Stimulated activated CD8-positive, alpha-beta memory T cell treated with anti-CD3 and anti-CD28 coated beads, Interleukin-7, amount 100 ng/mL, for 4 hours (primary cell): ENCODE results near the gene FGGY.

Experiments
- DNase-seq, 2 donors: peaks; one replicate each; pipeline ENCODE4 v3.0.0-alpha.2; 2020; ENCODE audit warnings: low read depth in 2 of 2

The FGGY gene

GRCh38 chr1:59413327-59413720, 116.4 kb downstream of the FGGY start:
- DNase-seq = no peak

DNA sequence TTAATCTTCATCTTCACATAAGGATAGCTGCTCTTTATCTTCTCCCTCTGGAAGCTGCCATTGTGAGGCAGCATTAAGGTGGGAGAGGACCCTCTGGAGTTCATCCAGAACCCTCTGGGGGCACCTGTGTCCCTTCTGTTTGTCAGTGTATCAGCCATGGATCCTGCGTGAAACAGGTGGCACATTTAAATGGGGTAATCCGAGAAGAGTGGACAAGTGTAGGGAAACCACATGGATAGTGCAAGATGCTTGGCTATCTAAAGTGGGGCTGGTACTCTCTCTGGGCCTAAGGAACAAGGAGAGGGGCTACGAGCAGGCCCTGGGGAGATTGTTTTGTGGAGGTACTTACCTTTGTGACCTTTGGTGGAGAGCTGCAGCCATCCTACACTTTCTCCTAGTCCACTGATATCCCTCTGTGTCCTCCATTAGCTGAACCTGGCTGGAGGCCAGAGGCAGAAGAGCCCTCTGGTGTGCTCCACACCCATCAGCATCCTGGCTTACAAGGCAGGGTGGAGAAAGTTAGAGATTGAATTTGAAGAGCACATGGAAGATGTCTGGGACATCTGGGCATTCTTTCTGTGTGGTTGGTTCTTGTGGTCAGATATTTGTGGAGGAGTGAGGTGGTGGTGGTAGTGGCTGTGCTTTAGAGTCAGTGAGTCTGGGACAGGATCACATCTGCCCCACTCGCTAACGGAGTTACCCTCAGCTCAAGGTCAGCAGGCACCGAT, 117.7 kb downstream of the FGGY start:
- DNase-seq = no peak

GRCh38 chr1:59415286-59415850, 118.5 kb downstream of the FGGY start:
- DNase-seq = no peak

DNA sequence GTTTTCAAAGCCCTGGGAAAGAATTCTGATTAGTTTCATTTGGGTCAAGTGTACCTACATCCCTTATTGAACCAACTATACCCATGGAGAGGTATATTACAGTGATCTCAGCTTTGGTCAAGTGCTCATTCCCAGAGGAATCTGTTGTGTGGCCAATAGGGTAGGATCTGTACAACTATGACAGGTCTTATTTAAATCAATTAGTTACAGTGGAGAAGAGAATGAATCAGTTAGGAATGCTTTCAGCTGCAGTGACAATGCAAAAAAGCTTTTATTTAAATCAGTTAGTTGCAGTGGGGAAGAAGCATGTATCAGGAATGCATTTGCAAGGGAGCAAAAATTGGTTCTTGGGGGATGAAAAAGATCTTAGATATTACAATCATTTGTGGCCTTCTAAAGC, 119.0 kb downstream of the FGGY start:
- no peak for DNase-seq

DNA sequence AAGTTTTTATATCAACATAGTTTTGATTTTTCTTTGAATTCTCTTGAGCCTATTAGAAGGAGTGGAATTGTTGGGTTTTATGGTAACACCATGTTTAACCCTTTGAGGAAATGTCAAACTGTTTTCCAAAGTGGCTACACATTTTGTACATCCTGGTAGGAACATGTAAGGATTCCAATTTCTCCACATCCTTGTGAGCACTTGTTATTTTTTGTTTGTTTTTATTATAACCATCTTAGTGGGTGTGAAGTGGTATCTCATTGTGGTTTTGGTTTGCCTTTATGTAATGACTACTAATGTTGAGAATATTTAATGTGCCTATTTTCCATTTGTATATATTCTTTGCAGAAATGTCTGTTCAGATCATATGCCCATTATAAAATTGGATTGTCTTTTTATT, 120.5 kb downstream of the FGGY start:
- DNase-seq = no peak

DNA sequence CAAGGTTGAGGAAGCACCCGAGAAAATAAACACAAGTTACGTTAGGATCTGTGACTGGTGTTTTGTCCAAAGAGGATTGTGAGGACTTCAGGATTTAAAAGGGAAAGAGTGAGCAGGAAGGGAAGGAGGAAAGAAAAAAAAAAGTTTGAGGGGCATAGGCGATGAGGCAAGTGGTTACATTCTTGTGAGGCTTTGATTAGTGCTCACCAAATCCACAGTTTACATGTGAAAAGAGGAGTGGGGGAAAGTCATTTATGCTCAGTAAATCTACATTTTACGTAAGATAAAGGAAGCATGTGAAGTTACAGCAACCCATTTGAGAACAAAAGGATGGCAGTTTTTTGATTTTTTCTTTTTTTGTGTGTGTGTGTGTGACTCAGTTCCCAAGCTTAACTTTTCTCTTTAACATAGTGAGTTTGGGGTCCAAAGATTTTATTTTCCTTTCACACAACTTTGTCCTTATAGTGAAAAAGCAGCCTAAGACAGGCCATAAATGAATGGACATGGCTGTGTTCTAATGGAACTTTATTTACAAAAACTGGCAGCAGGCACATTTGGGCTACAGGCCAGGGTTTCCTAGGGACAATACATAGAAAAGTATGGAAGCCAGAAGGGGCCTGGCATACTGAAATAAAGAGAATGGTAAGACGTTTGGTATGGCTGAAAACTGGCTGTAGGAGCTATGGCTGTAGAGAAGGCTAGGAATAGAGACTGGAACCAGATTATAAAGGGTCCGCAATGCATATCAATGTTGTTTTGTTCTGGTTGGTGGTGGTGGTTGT, 121.7 kb downstream of the FGGY start:
- no peak for DNase-seq

- DNase-seq = no peak
Measured at GRCh38 chr1:59419361-59420140, 122.7 kb downstream of the FGGY start.

DNA sequence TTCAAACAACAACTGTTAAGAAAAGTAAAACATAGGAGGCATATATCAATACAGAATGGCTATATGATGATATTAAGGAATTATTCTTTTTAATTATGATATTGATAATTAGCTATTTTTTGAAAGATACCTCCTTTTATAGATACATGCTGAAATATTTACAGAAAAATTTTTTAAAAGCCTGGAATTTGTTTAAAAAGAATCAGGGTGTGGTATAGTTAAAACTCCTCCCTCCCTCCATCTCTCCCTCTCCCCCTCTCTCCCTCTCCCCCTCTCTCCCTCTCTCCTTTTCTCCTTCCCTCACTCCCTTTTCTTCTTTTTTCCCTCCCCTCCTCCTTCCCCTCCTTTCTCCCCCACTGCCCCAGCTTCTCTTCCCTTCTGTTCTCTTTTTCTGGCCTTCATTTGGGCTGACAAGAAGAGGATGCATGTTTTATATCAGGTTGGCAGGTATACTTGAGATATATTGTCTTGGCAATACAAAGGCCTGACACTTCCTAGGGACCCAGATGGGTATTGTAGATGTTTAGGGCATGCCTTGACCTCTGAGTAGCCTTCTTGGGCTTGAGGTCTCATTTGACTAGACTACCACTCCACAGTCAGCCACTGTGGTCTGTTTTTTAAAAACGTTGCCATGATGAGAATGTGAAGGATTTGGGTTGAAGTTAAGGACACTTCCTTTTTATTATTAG, 124.5 kb downstream of the FGGY start:
- no peak for DNase-seq

GRCh38 chr1:59422921-59423575, 126.2 kb downstream of the FGGY start:
- no peak for DNase-seq

DNA sequence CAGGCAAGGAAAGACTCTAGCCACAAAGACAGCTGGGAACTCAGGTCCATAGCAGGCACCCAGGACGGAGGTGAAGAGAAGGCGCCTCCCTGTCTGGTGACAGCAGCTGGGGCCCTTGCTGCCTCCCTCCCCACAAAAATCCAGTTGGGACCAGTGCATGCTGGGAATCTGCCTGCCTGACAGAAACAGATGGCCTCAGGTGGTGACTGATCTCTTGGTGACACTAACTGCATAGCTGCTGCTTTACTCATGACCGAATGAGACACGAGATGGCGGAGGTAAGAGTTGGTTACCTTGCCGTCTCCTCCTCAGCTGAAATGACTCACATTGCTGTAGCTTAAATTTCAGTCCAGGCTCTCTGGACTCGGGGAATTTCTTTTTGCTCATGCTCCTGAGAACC, 130.3 kb downstream of the FGGY start:
- no peak for DNase-seq

- DNase-seq = no peak
Measured at GRCh38 chr1:59427784-59428183, 130.9 kb downstream of the FGGY start.

- DNase-seq = no peak
Measured at GRCh38 chr1:59428828-59429227, 131.9 kb downstream of the FGGY start.

DNA sequence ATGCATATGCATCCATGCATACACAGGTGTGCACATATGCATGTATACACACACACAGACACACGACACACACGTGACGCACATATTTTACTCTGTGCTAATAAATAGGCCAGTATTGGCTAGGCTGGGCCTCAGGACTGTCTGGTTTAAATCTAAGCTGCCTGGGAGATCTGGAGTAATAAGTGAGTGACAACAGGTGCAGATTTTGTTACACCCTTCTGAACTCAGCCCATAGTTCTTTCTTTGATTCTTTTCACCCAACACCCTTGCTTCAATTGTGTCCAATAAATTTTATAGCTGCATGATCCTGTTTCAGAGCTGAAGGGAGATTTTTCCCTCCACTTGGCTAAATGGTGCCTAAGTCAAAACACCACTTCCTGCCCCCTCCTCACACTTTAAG, 132.8 kb downstream of the FGGY start:
- DNase-seq = no peak

GRCh38 chr1:59431566-59432294, 134.8 kb downstream of the FGGY start:
- DNase-seq = no peak

DNA sequence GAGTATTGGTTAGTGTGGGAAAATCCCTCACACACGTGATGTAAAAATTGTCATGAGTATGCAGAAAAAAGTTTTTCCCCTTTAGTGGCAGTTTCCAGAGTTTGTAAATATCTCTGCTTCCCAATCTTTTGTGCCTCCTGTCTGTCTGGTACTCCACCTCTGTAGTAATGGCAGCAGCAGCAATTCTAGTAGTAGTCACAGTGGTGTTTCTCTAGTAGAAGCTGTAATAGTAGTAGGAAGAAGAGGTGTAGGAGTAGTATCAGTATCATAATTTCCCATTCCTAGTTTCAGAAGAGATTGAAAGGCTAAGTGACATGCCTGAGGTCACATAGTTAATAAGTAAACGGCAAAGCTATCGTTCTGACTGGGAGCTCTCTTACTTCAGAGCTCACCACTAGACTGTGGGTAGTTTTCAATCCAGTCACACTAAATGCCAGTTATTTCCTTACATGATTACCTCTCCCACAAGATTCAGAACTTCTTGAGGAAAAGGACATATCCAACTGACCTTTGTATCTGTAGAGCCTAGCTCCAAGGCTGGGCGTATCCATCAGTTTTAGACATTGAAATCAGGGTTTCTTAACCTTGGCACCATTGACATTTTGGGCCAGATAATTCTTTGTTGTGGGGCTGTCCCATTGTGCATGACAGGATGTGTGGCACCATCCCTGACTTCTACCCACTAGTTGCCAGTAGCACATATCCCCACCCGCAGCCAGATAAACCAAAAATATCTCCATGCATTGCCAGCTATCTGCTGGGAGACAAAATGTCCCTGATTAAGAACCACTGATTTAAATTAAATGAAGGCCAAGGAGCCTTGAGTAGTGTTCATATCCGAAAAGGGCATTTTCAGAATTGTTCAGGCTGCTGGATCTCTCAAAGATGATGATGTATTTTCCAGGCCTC, 135.9 kb downstream of the FGGY start:
- DNase-seq = no peak

- no peak for DNase-seq
Measured at GRCh38 chr1:59433440-59433813, 136.5 kb downstream of the FGGY start.

DNA sequence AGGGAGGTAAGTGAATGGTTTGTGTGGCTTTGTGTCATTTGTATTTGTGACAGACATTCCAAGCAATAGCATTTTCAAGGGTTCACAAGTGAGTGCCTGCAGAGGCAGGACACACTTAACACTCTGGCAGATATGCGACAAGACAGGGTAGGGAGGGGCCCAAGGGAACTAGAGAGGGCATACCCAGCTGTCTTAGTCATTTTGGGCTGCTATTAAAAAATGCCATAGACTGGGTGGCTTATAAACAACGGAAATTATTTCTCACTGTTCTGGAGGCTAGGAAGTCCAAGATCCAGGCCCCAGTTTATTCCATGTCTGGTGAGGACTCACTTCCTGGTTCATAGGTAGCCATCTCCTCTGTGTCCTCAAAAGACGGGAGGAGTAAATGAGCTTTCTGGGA, 137.4 kb downstream of the FGGY start:
- no peak for DNase-seq

DNA sequence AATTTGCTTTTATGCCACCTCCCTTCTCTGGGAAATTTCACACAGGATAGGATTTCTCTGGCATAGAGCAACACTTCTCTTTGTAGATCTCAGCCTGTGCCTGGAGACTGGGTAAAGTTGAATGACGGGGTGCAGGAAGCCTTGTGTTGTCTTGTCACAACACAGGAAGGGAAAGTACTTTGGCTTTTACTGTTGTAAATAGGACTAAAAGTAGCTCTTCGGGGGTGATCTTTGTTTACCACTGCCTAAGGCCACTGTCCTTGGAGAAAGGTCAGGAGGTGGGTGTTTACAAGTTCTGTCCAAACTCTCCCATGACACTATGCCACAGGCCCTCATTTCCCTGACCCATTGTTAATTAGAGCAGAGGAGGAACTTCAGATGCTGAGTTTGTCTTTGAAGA, 139.7 kb downstream of the FGGY start:
- DNase-seq = no peak

DNA sequence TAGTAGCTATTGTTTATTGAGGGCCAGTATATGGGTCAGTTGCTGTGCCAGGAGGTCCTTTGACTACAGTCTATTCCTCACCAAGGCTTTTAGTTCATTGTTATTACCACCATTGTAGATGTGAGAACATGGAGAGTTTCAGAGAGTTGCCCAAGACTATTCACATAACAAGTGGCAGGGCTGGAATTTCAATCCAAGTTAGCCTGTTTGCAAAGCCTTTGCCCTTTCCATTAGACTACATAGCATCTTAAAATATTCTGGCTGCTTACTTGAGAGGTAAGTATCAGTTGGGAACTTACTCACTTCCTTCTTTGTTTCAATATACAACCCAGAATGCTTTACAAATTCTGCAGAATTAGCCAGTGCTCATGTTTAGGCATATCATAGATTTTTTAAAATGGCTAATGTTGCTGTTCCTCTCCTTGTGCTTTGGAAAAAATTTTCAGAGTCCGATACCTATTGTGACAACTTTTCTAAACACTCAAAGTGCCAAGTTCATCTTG, 141.2 kb downstream of the FGGY start:
- DNase-seq = no peak
